Karpas-422 (cell line): ENCODE measurements around the gene NUDT7. TPM values are rescaled to one million over a fixed set of nuclear protein-coding genes. Genes with fewer than 3 reads are reported as not detected.
A peak's percentile ranks its signal among the peaks of the same experiment; 100 is the strongest.

ENCODE experiments used
- DNase-seq: peaks from one replicate; pipeline ENCODE4 v3.0.0-alpha.2; 2015
- H2AFZ ChIP-seq: fragments of 200-600 bp; sonication (generic); 2 replicates; pipeline ENCODE4 v1.6.1; 2014; ENCODE audit warnings: antibody characterized with exemption, low read length, mixed read lengths
- H3K27ac ChIP-seq: fragments of 200-600 bp; sonication (generic); 2 replicates; pipeline ENCODE4 v1.5.1; 2014; ENCODE audit warnings: mild to moderate bottlenecking, low read length, moderate library complexity
- H3K27me3 ChIP-seq: fragments of 200-600 bp; sonication (generic); 2 replicates; pipeline ENCODE4 v1.6.1; 2014; ENCODE audit warnings: low read length, mixed read lengths
- H3K36me3 ChIP-seq: fragments of 200-600 bp; sonication (generic); 2 replicates; pipeline ENCODE4 v1.6.1; 2014; ENCODE audit warnings: low read length, mixed read lengths; ENCODE audit not compliant: insufficient read depth
- H3K4me1 ChIP-seq: fragments of 200-600 bp; sonication (generic); 2 replicates; pipeline ENCODE4 v1.6.1; 2014; ENCODE audit warnings: mild to moderate bottlenecking, low read length, mixed read lengths
- H3K4me2 ChIP-seq: fragments of 200-600 bp; sonication (generic); 2 replicates; pipeline ENCODE4 v1.6.1; 2014; ENCODE audit warnings: low read length, low read depth, mild to moderate bottlenecking; ENCODE audit not compliant: poor library complexity, severe bottlenecking
- H3K4me3 ChIP-seq: fragments of 200-600 bp; sonication (generic); 2 replicates; pipeline ENCODE4 v1.5.1; 2014; ENCODE audit warnings: mild to moderate bottlenecking, antibody characterized with exemption, low read length, mixed read lengths
- H3K79me2 ChIP-seq: fragments of 200-600 bp; sonication (generic); 2 replicates; pipeline ENCODE4 v1.6.1; 2014; ENCODE audit warnings: mild to moderate bottlenecking, low read length, mixed read lengths
- H3K9ac ChIP-seq: fragments of 200-600 bp; sonication (generic); 2 replicates; pipeline ENCODE4 v1.6.0; 2014; ENCODE audit warnings: low read length
- H3K9me2 ChIP-seq: fragments of 200-600 bp; sonication (generic), shearing (Covaris generic); replicated peaks from 2 replicates; pipeline ENCODE4 v1.6.0; 2014; ENCODE audit warnings: mild to moderate bottlenecking, low read length, moderate library complexity; ENCODE audit not compliant: insufficient read depth
- H3K9me3 ChIP-seq: fragments of 300-700, 200-600 bp; sonication (generic); 2 replicates; pipeline ENCODE4 v1.6.1; 2014; ENCODE audit warnings: low read length, mixed read lengths
- H4K20me1 ChIP-seq: fragments of 200-600 bp; sonication (generic); 2 replicates; pipeline ENCODE4 v1.6.1; 2014; ENCODE audit warnings: mild to moderate bottlenecking, antibody characterized with exemption, low read length, low read depth; ENCODE audit not compliant: insufficient read depth
- total RNA-seq: library from RNA; depleted of rRNA; stranded (reverse); fragments of >200 nt; shearing (Covaris generic); gene quantifications from 2 replicates; pipeline ENCODE4 v1.2.3, GENCODE V29; 2014; ENCODE audit warnings: low replicate concordance

NUDT7 gene
- total RNA-seq, 1 experiment from 2014 or later: 61.3 TPM

DNA sequence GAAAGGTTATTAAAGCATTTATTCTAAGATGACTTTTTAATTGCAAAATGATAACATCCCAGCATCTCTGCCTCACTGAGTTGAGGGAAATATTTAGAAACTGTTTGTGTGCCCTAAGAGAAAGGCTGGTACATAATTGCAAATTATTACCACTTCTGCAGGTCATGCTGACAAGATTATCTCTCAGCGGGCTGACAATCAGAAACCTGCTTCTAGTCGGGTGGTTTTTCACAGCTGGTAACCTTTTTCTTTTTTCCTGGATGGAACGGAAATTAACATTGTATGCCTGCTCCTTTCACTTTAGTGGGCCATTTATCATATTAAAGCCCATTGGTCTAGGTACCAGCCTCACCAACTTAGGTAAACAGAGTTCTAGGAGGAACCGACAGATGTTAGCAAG is 17.0 kb upstream of the NUDT7 start:
- no peak overlapping the region for H3K4me3 ChIP-seq
- no peaks in the 10 kb centered on the region; the same call in 1 of the 2 replicates for H3K9me3 ChIP-seq
- DNase-seq: no peak
- H3K79me2 ChIP-seq: no peaks in the 10 kb centered on the region
- no peaks in the 10 kb centered on the region for H4K20me1 ChIP-seq
- H3K9me2 ChIP-seq: no peaks in the 10 kb centered on the region
- no peaks in the 10 kb centered on the region for H3K27me3 ChIP-seq
- H3K27ac ChIP-seq: no peak overlapping the region
- no peak overlapping the region for H3K9ac ChIP-seq
- peaks cover 3% of the 10 kb centered on the region for H3K4me1 ChIP-seq
- no peak overlapping the region for H2AFZ ChIP-seq
- no peaks in the 10 kb centered on the region for H3K36me3 ChIP-seq
- no peak overlapping the region for H3K4me2 ChIP-seq

GRCh38 chr16:77711179-77711578 is 11.1 kb upstream of the NUDT7 start:
- no peak overlapping the region for H3K4me3 ChIP-seq
- H3K9me2 ChIP-seq: no peaks in the 10 kb centered on the region
- no peaks in the 10 kb centered on the region for H3K27me3 ChIP-seq
- DNase-seq: no peak
- no peaks in the 10 kb centered on the region for H3K79me2 ChIP-seq
- no peak overlapping the region for H3K9ac ChIP-seq
- no peak overlapping the region for H3K4me2 ChIP-seq
- H3K4me1 ChIP-seq: peaks cover 8% of the 10 kb centered on the region
- H3K27ac ChIP-seq: no peak overlapping the region
- H3K9me3 ChIP-seq: no peaks in the 10 kb centered on the region
- H2AFZ ChIP-seq: no peak overlapping the region
- H3K36me3 ChIP-seq: no peaks in the 10 kb centered on the region
- H4K20me1 ChIP-seq: no peaks in the 10 kb centered on the region

GRCh38 chr16:77711775-77712174 is 10.5 kb upstream of the NUDT7 start:
- Histone ChIP-seq H3K4me3 (no peak overlapping the region), H3K9me3 (no peaks in the 10 kb centered on the region), H3K4me2 (peak overlapping the region; percentile 52), H3K4me1 (peaks cover 8% of the 10 kb centered on the region), H3K79me2 (no peaks in the 10 kb centered on the region), H3K27me3 (no peaks in the 10 kb centered on the region), H4K20me1 (no peaks in the 10 kb centered on the region), H2AFZ (peak overlapping the region; percentile 59; the same call in 1 of the 2 replicates), H3K27ac (no peak overlapping the region), H3K9ac (peak overlapping the region; percentile 43), H3K36me3 (no peaks in the 10 kb centered on the region), H3K9me2 (no peaks in the 10 kb centered on the region)
- no peak for DNase-seq

GRCh38 chr16:77715145-77715544 is 7.2 kb upstream of the NUDT7 start:
- no peak for DNase-seq
- Histone ChIP-seq H3K4me2 (no peak overlapping the region), H2AFZ (no peak overlapping the region), H3K27ac (no peak overlapping the region), H3K4me3 (no peak overlapping the region), H3K9me3 (no peaks in the 10 kb centered on the region), H3K79me2 (no peaks in the 10 kb centered on the region), H3K9ac (no peak overlapping the region), H3K36me3 (no peaks in the 10 kb centered on the region), H3K27me3 (no peaks in the 10 kb centered on the region), H3K4me1 (peaks cover 8% of the 10 kb centered on the region), H3K9me2 (no peaks in the 10 kb centered on the region), H4K20me1 (no peaks in the 10 kb centered on the region)

DNA sequence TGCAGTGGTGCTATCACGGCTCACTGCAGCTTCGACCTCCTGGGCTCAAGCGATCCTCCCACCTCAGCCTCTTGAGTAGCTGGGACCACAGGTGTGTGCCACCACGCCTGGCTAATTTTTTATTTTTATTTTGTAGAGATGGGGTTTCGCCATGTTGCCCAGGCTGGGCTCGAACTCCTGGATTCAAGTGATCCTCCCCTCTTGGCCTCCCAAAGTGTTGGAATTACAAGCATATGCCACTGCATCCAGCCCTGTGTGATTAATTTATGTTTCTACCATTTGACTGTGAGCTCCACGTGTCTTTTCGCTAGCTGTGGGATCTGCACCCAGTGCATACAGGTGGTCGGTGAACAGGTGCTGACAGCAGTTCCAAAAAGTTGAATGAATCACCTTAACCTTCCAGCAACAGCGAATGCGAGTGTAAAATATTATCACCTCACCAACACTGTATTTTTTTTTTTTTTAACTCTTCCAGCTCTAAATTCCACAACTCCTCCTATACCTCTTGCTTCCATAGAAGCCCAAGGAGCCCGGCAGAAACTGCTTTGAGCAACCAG is 484 bp upstream of the NUDT7 start:
- Histone ChIP-seq H3K4me1 (peaks cover 18% of the 10 kb centered on the region), H3K36me3 (peaks cover 12% of the 10 kb centered on the region; the same call in 1 of the 2 replicates), H4K20me1 (no peaks in the 10 kb centered on the region), H2AFZ (peak overlapping the region; percentile 98), H3K4me3 (peak overlapping the region; percentile 69), H3K9ac (peak overlapping the region; percentile 61), H3K9me2 (no peaks in the 10 kb centered on the region), H3K79me2 (peaks cover 8% of the 10 kb centered on the region), H3K27ac (peak overlapping the region; percentile 65), H3K9me3 (no peaks in the 10 kb centered on the region), H3K27me3 (no peaks in the 10 kb centered on the region), H3K4me2 (peak overlapping the region; percentile 83)
- no peak for DNase-seq

- H3K4me3 ChIP-seq: peak overlapping the region; percentile 85
- peaks cover 18% of the 10 kb centered on the region for H3K4me1 ChIP-seq
- H3K9ac ChIP-seq: peak overlapping the region; percentile 96
- no peaks in the 10 kb centered on the region for H3K9me2 ChIP-seq
- H3K27ac ChIP-seq: peak overlapping the region; percentile 93
- no peaks in the 10 kb centered on the region for H4K20me1 ChIP-seq
- no peaks in the 10 kb centered on the region for H3K9me3 ChIP-seq
- peak overlapping the region; percentile 92 for H3K4me2 ChIP-seq
- H3K79me2 ChIP-seq: peaks cover 8% of the 10 kb centered on the region
- H2AFZ ChIP-seq: peak overlapping the region; percentile 88; the same call in 1 of the 2 replicates
- no peaks in the 10 kb centered on the region for H3K27me3 ChIP-seq
- peaks cover 15% of the 10 kb centered on the region; the same call in 1 of the 2 replicates for H3K36me3 ChIP-seq
- DNase-seq: peak; percentile 75
Observed at GRCh38 chr16:77723108-77723514, 797 bp downstream of the NUDT7 start.

DNA sequence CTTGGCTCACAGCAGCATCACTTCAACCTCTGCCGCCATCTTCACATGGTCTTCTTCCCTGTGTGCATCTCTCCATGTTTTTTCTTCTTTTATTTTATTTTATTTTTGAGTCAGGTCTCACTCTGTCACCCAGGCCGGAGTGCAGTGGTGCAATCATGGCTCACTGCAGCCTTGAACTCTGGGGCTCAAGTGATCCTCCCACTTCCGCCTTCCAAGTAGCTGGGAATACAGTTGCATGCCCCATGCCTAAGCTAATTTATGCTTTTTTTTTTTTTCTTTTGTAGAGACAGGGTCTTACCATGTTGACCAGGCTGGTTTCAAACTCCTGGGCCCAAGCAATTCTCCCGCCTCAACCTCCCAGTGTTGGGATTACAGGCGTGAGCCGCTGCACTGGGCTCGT is 1.9 kb downstream of the NUDT7 start:
- no peaks in the 10 kb centered on the region for H3K9me2 ChIP-seq
- no peaks in the 10 kb centered on the region for H3K27me3 ChIP-seq
- peaks cover 18% of the 10 kb centered on the region for H3K4me1 ChIP-seq
- no peak for DNase-seq
- peak overlapping the region; percentile 93 for H3K27ac ChIP-seq
- no peak overlapping the region for H3K4me3 ChIP-seq
- H3K4me2 ChIP-seq: peak overlapping the region; percentile 92
- no peaks in the 10 kb centered on the region for H3K9me3 ChIP-seq
- H2AFZ ChIP-seq: no peak overlapping the region
- H4K20me1 ChIP-seq: no peaks in the 10 kb centered on the region
- H3K9ac ChIP-seq: peak overlapping the region; percentile 96; the same call in 1 of the 2 replicates
- H3K79me2 ChIP-seq: peaks cover 8% of the 10 kb centered on the region
- peaks cover 19% of the 10 kb centered on the region; the same call in 1 of the 2 replicates for H3K36me3 ChIP-seq

- H3K27me3 ChIP-seq: no peaks in the 10 kb centered on the region
- H4K20me1 ChIP-seq: no peaks in the 10 kb centered on the region
- H3K9me2 ChIP-seq: no peaks in the 10 kb centered on the region
- no peaks in the 10 kb centered on the region for H3K4me1 ChIP-seq
- H3K4me3 ChIP-seq: no peak overlapping the region
- no peaks in the 10 kb centered on the region for H3K79me2 ChIP-seq
- no peaks in the 10 kb centered on the region for H3K9me3 ChIP-seq
- DNase-seq: no peak
- no peak overlapping the region for H3K4me2 ChIP-seq
- no peak overlapping the region for H2AFZ ChIP-seq
- no peak overlapping the region for H3K9ac ChIP-seq
- H3K27ac ChIP-seq: no peak overlapping the region
- peaks cover 34% of the 10 kb centered on the region for H3K36me3 ChIP-seq
Observed at GRCh38 chr16:77729951-77730350, 7.6 kb downstream of the NUDT7 start.
